ENCODE measurements around the gene CAPN5.
"Not testable (repeated sequence)": the region's sequence is repeated elsewhere in the genome, so short reads cannot be mapped to it uniquely, and the experiment has no call there.

The CAPN5 gene

DNA sequence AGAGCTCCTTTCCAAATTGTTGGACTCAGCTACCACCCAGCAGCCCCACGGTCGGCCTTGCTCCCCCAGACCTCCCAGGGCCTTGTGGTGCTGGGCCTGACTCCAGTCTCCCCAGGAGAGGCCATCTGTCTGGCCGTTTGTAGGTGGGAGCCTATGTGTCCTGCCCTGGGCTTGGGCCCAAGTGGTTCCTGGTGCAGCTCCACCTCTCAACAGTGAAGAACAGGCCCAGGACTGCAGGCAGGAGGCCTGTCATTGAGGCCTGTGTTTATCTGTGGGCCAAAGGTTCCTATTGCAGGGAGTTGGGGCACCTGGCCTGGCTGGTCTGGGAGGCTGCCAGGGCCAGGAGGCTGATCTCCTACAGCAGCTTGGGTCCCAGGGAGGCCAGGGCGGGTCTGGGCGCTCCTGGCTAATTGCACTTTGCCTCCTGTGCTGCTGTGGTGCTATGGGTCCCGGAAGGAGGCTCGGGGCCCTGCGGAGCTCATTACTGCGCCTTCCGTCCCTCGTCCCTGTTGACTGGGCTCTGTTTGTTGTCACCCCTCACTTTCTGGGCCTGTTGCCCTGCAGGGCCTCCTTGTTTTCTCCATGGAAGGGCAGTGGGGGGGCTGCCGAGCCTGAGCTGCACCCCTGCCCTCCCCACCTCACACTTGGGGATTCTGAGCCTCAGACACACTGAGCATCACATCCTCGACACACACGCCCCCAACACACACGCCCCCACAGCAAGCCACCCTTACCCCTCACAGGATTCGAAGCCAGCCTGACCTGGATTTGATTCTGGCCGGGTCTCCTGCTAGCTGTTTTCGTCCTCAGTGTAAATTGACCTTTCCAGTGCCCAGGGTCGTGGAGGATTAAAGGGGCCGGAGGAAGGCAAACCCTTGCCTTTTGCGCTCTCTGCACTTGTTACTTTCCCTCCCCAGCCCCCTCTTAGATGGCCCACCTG lies 29.1 kb downstream of the CAPN5 start:
- TF ChIP-seq OSR1 (CRISPR knock-in tag; IDR thresholded peaks at IDR 0.05) (no peak), ZNF8 (CRISPR knock-in tag; IDR thresholded peaks at IDR 0.05) (no peak), BACH2 (CRISPR knock-in tag; IDR thresholded peaks at IDR 0.05; ENCODE audit: borderline replicate concordance) (no peak), TOX (CRISPR knock-in tag; IDR thresholded peaks at IDR 0.05; ENCODE audit: borderline replicate concordance) (no peak)
- ATAC-seq = no peak

DNA sequence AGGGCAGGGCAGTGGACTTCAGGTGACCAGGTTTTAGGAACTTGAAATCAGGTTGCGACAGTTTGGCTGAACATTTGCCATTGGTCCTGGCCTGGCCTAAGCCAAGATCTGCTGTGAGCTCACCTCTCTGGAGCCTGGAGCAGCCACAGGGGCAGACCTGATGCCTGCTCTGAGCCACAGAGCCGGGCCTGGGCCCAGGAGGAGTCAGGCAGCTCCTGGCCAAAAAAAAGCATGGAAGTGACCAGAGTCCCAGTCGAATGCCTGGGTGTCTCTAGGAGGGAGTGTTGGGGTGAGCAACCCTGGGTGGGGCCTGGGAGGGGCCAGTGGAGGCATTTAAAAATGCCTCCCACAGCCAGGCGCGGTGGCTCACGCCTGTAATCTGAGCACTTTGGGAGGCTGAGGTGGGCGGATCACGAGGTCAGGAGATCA lies 29.8 kb downstream of the CAPN5 start:
- TF ChIP-seq ARNTL (CRISPR knock-in tag; IDR thresholded peaks at IDR 0.05; ENCODE audit: borderline replicate concordance, low read depth) (no peak), ESRRG (CRISPR knock-in tag; IDR thresholded peaks at IDR 0.05) (no peak), ZNF70 (CRISPR knock-in tag; IDR thresholded peaks at IDR 0.05) (no peak), OSR1 (CRISPR knock-in tag; IDR thresholded peaks at IDR 0.05) (no peak), RARB (CRISPR knock-in tag; IDR thresholded peaks at IDR 0.05) (no peak), ZNF565 (CRISPR knock-in tag; conservative IDR thresholded peaks at IDR 0.05; ENCODE audit: low read depth) (no peak), GLIS3 (CRISPR knock-in tag; IDR thresholded peaks at IDR 0.05) (no peak), SNAI2 (CRISPR knock-in tag; IDR thresholded peaks at IDR 0.05) (no peak), BACH2 (CRISPR knock-in tag; IDR thresholded peaks at IDR 0.05; ENCODE audit: borderline replicate concordance) (no peak), ZFP3 (CRISPR knock-in tag; IDR thresholded peaks at IDR 0.05) (no peak), ZNF8 (CRISPR knock-in tag; IDR thresholded peaks at IDR 0.05) (no peak), ZC3H10 (CRISPR knock-in tag; IDR thresholded peaks at IDR 0.05) (no peak), TCF4 (CRISPR knock-in tag; IDR thresholded peaks at IDR 0.05; ENCODE audit: borderline replicate concordance) (no peak), ZFP30 (CRISPR knock-in tag; IDR thresholded peaks at IDR 0.05) (no peak), TOX (CRISPR knock-in tag; IDR thresholded peaks at IDR 0.05; ENCODE audit: borderline replicate concordance) (no peak), CREB5 (CRISPR knock-in tag; IDR thresholded peaks at IDR 0.05; ENCODE audit: low read depth) (no peak)
- TF ChIP-seq, protein P1, sequence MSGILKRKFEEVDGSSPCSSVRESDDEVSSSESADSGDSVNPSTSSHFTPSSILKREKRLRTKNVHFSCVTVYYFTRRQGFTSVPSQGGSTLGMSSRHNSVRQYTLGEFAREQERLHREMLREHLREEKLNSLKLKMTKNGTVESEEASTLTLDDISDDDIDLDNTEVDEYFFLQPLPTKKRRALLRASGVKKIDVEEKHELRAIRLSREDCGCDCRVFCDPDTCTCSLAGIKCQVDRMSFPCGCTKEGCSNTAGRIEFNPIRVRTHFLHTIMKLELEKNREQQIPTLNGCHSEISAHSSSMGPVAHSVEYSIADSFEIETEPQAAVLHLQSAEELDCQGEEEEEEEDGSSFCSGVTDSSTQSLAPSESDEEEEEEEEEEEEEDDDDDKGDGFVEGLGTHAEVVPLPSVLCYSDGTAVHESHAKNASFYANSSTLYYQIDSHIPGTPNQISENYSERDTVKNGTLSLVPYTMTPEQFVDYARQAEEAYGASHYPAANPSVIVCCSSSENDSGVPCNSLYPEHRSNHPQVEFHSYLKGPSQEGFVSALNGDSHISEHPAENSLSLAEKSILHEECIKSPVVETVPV (CRISPR knock-in tag; IDR thresholded peaks at IDR 0.05) = no peak
- TF ChIP-seq, protein P2, sequence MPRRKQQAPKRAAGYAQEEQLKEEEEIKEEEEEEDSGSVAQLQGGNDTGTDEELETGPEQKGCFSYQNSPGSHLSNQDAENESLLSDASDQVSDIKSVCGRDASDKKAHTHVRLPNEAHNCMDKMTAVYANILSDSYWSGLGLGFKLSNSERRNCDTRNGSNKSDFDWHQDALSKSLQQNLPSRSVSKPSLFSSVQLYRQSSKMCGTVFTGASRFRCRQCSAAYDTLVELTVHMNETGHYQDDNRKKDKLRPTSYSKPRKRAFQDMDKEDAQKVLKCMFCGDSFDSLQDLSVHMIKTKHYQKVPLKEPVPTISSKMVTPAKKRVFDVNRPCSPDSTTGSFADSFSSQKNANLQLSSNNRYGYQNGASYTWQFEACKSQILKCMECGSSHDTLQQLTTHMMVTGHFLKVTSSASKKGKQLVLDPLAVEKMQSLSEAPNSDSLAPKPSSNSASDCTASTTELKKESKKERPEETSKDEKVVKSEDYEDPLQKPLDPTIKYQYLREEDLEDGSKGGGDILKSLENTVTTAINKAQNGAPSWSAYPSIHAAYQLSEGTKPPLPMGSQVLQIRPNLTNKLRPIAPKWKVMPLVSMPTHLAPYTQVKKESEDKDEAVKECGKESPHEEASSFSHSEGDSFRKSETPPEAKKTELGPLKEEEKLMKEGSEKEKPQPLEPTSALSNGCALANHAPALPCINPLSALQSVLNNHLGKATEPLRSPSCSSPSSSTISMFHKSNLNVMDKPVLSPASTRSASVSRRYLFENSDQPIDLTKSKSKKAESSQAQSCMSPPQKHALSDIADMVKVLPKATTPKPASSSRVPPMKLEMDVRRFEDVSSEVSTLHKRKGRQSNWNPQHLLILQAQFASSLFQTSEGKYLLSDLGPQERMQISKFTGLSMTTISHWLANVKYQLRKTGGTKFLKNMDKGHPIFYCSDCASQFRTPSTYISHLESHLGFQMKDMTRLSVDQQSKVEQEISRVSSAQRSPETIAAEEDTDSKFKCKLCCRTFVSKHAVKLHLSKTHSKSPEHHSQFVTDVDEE (CRISPR knock-in tag; IDR thresholded peaks at IDR 0.05) = no peak
- TF ChIP-seq, protein P3, sequence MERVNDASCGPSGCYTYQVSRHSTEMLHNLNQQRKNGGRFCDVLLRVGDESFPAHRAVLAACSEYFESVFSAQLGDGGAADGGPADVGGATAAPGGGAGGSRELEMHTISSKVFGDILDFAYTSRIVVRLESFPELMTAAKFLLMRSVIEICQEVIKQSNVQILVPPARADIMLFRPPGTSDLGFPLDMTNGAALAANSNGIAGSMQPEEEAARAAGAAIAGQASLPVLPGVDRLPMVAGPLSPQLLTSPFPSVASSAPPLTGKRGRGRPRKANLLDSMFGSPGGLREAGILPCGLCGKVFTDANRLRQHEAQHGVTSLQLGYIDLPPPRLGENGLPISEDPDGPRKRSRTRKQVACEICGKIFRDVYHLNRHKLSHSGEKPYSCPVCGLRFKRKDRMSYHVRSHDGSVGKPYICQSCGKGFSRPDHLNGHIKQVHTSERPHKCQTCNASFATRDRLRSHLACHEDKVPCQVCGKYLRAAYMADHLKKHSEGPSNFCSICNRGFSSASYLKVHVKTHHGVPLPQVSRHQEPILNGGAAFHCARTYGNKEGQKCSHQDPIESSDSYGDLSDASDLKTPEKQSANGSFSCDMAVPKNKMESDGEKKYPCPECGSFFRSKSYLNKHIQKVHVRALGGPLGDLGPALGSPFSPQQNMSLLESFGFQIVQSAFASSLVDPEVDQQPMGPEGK (CRISPR knock-in tag; IDR thresholded peaks at IDR 0.05; ENCODE audit: borderline replicate concordance) = no peak
- no peak for ATAC-seq

DNA sequence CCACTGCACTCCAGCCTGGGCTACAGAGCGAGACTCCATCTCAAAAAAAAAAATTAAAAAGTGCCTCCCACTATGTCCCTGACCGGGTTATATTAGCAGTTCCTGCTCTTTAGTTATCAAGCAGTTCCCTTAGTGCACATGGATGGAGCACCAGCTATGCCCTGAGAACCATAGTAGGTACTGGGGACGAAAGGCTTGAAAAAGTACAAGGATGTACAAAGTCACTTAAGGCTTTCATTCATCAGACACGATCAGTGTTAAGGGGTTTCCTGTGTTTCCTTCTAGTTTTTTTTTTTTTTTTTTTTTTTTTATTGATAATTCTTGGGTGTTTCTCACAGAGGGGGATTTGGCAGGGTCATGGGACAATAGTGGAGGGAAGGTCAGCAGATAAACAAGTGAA lies 30.4 kb downstream of the CAPN5 start:
- ATAC-seq = not testable (repeated sequence)

Measured in SK-N-SH treated with all-trans-retinoic acid at 6 μM for 48 hours (cell line).